Loucy (cell line): ENCODE results near the gene LARP1B.

Source experiments
- EZH2phosphoT487 ChIP-seq: fragments of 200-600 bp; IDR thresholded peaks from 2 replicates; pipeline ENCODE4 v1.6.1; 2018; ENCODE audit warnings: antibody characterized with exemption, mild to moderate bottlenecking, moderate library complexity, borderline replicate concordance
- TF ChIP-seq, protein P1 (sequence below): fragments of 200-600 bp; sonication (generic); conservative IDR thresholded peaks from 2 replicates; pipeline ENCODE4 v1.5.1; 2014; ENCODE audit warnings: mild to moderate bottlenecking, antibody characterized with exemption, low read length

DNA sequence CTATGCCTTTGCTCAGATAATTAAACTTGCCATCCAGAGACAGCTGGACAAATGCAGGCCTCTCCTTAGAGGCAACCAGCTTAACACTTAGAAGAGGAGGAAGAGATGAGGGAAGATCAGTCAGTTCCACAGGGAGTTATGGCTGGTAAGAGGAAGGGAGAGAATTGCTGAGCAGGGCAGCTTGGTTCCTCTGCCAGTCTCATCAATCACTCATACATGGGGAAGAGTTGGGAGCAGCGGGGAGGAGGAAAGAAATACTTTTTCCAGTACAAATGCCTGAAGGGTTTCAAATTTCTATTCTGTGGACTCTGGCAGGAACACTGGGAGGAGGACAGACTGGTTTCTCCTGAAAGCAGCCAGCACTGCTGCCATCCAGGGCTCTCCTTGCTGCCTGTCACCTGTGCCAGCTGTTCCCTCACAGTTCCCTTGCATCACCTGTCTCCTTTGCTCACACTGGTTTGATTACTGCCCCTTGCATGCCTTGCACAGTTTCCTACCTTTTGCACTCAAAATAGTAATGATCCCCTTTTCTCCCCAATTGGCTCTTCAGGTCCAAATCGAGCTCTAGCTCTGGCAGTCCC lies 167.0 kb downstream of the LARP1B start:
- TF ChIP-seq, protein P1, sequence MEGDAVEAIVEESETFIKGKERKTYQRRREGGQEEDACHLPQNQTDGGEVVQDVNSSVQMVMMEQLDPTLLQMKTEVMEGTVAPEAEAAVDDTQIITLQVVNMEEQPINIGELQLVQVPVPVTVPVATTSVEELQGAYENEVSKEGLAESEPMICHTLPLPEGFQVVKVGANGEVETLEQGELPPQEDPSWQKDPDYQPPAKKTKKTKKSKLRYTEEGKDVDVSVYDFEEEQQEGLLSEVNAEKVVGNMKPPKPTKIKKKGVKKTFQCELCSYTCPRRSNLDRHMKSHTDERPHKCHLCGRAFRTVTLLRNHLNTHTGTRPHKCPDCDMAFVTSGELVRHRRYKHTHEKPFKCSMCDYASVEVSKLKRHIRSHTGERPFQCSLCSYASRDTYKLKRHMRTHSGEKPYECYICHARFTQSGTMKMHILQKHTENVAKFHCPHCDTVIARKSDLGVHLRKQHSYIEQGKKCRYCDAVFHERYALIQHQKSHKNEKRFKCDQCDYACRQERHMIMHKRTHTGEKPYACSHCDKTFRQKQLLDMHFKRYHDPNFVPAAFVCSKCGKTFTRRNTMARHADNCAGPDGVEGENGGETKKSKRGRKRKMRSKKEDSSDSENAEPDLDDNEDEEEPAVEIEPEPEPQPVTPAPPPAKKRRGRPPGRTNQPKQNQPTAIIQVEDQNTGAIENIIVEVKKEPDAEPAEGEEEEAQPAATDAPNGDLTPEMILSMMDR = no peak
- TF ChIP-seq EZH2phosphoT487 = no peak
